Fibroblast of lung (primary cell): Measurements from ENCODE around the gene LRIF1. TPM values are rescaled to one million over a fixed set of nuclear protein-coding genes. Genes with fewer than 3 reads are reported as not detected.

Source experiments
- DNase-seq, 2 donors: peaks; one replicate each; pipeline versions ENCODE4 v3.0.0 to v3.0.0-alpha.2; 2010; ENCODE audit warnings: low read depth in 2 of 2
- H2AFZ ChIP-seq: 2 replicates; pipeline ENCODE4 v1.5.1; 2012; ENCODE audit warnings: low read length, control low read depth, inconsistent platforms
- H3K27ac ChIP-seq: 2 replicates; pipeline ENCODE4 v1.5.1; 2011; ENCODE audit warnings: low read length, control low read depth; ENCODE audit not compliant: insufficient read depth
- H3K27me3 ChIP-seq: 2 replicates; pipeline ENCODE4 v1.5.1; 2011; ENCODE audit warnings: mild to moderate bottlenecking, low read length; ENCODE audit not compliant: control insufficient read depth, insufficient read depth
- H3K36me3 ChIP-seq: 2 replicates; pipeline ENCODE4 v1.5.1; 2011; ENCODE audit warnings: low read length; ENCODE audit not compliant: control insufficient read depth, insufficient read depth
- H3K4me1 ChIP-seq: 2 replicates; pipeline ENCODE4 v1.5.1; 2011; ENCODE audit warnings: low read length; ENCODE audit not compliant: control insufficient read depth, insufficient read depth; ENCODE audit errors: extremely low read depth
- H3K4me2 ChIP-seq: 2 replicates; pipeline ENCODE4 v1.5.1; 2011; ENCODE audit warnings: low read length, control low read depth; ENCODE audit not compliant: insufficient read depth; ENCODE audit errors: extremely low read depth
- H3K4me3 ChIP-seq, 4 experiments: fragments of 200-600 bp in 1 of 4; sonication (generic) in 1 of 4; replicated peaks in 1 of 4; 2 replicates each; pipeline ENCODE4 v1.5.1; 2011 to 2016; ENCODE audit warnings: low read length in 4 of 4, low read depth in 3 of 4, mild to moderate bottlenecking in 3 of 4, control low read depth in 2 of 4, inconsistent platforms in 1 of 4, mixed read lengths in 1 of 4; ENCODE audit not compliant: insufficient read depth in 1 of 4; ENCODE audit errors: control extremely low read depth in 1 of 4
- H3K79me2 ChIP-seq: 2 replicates; pipeline ENCODE4 v1.5.1; 2012; ENCODE audit warnings: mild to moderate bottlenecking, low read length, inconsistent platforms; ENCODE audit not compliant: control insufficient read depth, insufficient read depth
- H3K9ac ChIP-seq: 2 replicates; pipeline ENCODE4 v1.5.1; 2011; ENCODE audit warnings: mild to moderate bottlenecking, low read length, control low read depth; ENCODE audit not compliant: insufficient read depth
- H3K9me3 ChIP-seq: 2 replicates; pipeline ENCODE4 v1.5.1; 2012; ENCODE audit warnings: low read depth, low read length; ENCODE audit not compliant: control insufficient read depth, insufficient read depth
- H4K20me1 ChIP-seq: 2 replicates; pipeline ENCODE4 v1.5.1; 2011; ENCODE audit warnings: low read length; ENCODE audit not compliant: control insufficient read depth, insufficient read depth; ENCODE audit errors: extremely low read depth
- EZH2 ChIP-seq: IDR thresholded peaks from 2 replicates; pipeline ENCODE4 v1.5.1; 2012; ENCODE audit warnings: low read length, control low read depth, mild to moderate bottlenecking; ENCODE audit errors: missing control alignments
- polyA plus RNA-seq, 2 donors: library from polyadenylated mRNA; depleted of rRNA in 1 of 2; stranded (reverse) in 1 of 2; unstranded in 1 of 2; fragments of >200 nt; gene quantifications; 2 replicates each; pipeline ENCODE4 v1.2.1, GENCODE V29; 2011 to 2012; ENCODE audit warnings: missing spikeins in 1 of 2
- total RNA-seq: library from RNA; depleted of rRNA; stranded (reverse); fragments of >200 nt; gene quantifications from 2 replicates; pipeline ENCODE4 v1.2.1, GENCODE V29; 2014
- TF ChIP-seq, protein P1 (sequence below), 2 donors: IDR thresholded peaks in 1 of 2; conservative IDR thresholded peaks in 1 of 2; 1 replicate in 1 of 2; 2 replicates in 1 of 2; pipeline ENCODE4 v1.5.1; 2011 to 2012; ENCODE audit warnings: low read length in 2 of 2, control low read depth in 1 of 2, inconsistent platforms in 1 of 2, low read depth in 1 of 2, mild to moderate bottlenecking in 1 of 2

Gene LRIF1
- total and polyA plus RNA-seq, 2 donors (not counting 1 experiment from before 2014, with no cell fraction given), result 11.9 to 17.2 TPM

DNA sequence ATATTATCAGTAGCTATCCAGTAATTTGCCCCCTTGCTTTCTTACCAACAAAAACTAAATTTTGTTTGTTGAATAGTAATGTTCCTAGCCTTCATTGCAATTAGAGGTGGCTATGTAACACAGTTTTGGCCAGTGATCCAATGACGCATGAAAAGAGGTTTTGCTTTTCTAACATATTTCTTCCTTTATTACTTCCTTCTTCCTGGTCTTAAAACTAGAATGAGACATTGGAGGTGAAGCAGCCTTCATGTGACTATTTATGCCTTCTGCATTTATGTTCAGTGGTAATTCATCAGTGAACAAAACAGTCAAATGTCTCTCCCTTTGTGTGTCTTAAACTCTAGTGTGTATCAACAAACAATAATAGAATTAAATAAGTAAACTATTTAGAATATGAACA is 35.5 kb downstream of the LRIF1 start:
- no peak overlapping the region for H3K4me2 ChIP-seq
- H3K27me3 ChIP-seq, result no peaks in the 10 kb centered on the region
- no peak overlapping the region for H2AFZ ChIP-seq
- no peak for DNase-seq
- no peaks in the 10 kb centered on the region for H3K9me3 ChIP-seq
- no peak overlapping the region for H3K27ac ChIP-seq
- no peaks in the 10 kb centered on the region for H3K79me2 ChIP-seq
- no peak overlapping the region for H3K9ac ChIP-seq
- no peaks in the 10 kb centered on the region for H3K4me1 ChIP-seq
- TF ChIP-seq, protein P1, sequence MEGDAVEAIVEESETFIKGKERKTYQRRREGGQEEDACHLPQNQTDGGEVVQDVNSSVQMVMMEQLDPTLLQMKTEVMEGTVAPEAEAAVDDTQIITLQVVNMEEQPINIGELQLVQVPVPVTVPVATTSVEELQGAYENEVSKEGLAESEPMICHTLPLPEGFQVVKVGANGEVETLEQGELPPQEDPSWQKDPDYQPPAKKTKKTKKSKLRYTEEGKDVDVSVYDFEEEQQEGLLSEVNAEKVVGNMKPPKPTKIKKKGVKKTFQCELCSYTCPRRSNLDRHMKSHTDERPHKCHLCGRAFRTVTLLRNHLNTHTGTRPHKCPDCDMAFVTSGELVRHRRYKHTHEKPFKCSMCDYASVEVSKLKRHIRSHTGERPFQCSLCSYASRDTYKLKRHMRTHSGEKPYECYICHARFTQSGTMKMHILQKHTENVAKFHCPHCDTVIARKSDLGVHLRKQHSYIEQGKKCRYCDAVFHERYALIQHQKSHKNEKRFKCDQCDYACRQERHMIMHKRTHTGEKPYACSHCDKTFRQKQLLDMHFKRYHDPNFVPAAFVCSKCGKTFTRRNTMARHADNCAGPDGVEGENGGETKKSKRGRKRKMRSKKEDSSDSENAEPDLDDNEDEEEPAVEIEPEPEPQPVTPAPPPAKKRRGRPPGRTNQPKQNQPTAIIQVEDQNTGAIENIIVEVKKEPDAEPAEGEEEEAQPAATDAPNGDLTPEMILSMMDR (conservative IDR thresholded peaks at IDR 0.05 in 1 of 2, IDR thresholded peaks at IDR 0.05 in 1 of 2; ENCODE audit: low read depth in 1 of 2, low read length in 2 of 2), result no peak
- no peak for TF ChIP-seq EZH2
- H3K36me3 ChIP-seq, result no peaks in the 10 kb centered on the region
- H4K20me1 ChIP-seq, result no peaks in the 10 kb centered on the region
- H3K4me3 ChIP-seq, result no peak overlapping the region

DNA sequence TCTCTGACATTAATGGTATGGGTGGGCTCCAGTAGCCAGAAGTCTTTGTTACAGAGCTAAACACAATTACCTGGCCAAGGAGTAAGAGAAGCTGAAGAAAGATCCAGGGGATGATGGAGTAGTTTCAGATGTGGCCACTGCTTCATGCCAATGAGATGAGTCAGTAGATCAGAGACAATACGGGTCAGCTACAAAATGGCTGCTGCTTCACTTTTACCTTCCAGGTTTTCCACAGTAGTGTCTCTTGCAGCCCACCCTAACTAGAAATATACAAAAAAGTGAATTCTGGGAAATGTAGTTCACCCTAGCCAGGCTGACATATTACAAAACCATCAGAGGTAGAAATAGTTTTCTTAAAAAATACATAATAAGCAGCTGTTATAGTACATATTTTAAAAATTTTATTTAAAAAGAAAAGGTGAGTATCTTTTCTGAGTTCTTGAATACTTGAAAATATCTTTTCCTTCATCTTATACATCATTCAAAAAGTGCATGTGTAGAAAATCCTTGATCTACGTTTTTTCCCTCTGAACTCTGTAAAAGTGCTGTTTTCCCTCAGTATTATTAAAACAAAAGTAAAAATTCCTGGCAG is 36.1 kb downstream of the LRIF1 start:
- peak in 1 of 2 donors; percentile 1 for DNase-seq
- Histone ChIP-seq H3K27ac (no peak overlapping the region), H3K36me3 (no peaks in the 10 kb centered on the region), H3K79me2 (no peaks in the 10 kb centered on the region), H3K9ac (no peak overlapping the region), H3K27me3 (no peaks in the 10 kb centered on the region), H3K4me3 (no peak overlapping the region), H3K4me2 (no peak overlapping the region), H4K20me1 (no peaks in the 10 kb centered on the region), H3K4me1 (no peaks in the 10 kb centered on the region), H3K9me3 (no peaks in the 10 kb centered on the region), H2AFZ (no peak overlapping the region)
- TF ChIP-seq, protein P1 (conservative IDR thresholded peaks at IDR 0.05 in 1 of 2, IDR thresholded peaks at IDR 0.05 in 1 of 2; ENCODE audit: low read depth in 1 of 2, low read length in 2 of 2), result no peak
- TF ChIP-seq EZH2, result no peak

DNA sequence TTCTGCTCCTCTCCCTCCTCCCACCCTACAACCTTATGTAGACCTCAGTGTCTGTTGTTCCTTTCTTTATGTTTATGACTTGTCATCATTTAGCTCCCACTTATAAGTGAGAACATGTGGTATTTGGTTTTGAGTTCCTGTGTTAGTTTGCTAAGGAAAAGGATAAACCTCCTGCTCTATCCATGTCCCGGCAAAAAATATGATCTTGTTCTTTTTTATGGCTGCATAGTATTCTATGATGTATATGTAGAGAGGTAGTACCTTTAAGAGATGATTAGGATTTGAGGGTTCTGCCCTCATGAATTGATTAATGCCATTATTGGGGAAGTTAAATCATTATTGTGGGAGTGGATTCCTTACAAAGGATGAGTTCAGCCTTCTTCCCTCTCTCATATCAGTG is 41.8 kb downstream of the LRIF1 start:
- Histone ChIP-seq H3K9me3 (no peaks in the 10 kb centered on the region), H2AFZ (no peak overlapping the region), H3K79me2 (no peaks in the 10 kb centered on the region), H3K27ac (no peak overlapping the region), H3K27me3 (no peaks in the 10 kb centered on the region), H3K4me2 (no peak overlapping the region), H3K4me1 (no peaks in the 10 kb centered on the region), H4K20me1 (no peaks in the 10 kb centered on the region), H3K9ac (no peak overlapping the region), H3K4me3 (no peak overlapping the region), H3K36me3 (no peaks in the 10 kb centered on the region)
- no peak for DNase-seq
- no peak for TF ChIP-seq EZH2
- TF ChIP-seq, protein P1 (conservative IDR thresholded peaks at IDR 0.05 in 1 of 2, IDR thresholded peaks at IDR 0.05 in 1 of 2; ENCODE audit: low read depth in 1 of 2, low read length in 2 of 2), result no peak
